Neural progenitor cell (in vitro differentiated cells): ENCODE results near the gene ZNF548.

Experiments
- EZH2 ChIP-seq: fragments of 200-600 bp; sonication (generic); IDR thresholded peaks from 2 replicates; pipeline ENCODE4 v1.6.1; 2017; ENCODE audit warnings: antibody characterized with exemption, mild to moderate bottlenecking, moderate library complexity
- TF ChIP-seq, protein P1 (sequence below): fragments of 200-600 bp; sonication (generic); IDR thresholded peaks from 2 replicates; pipeline ENCODE4 v1.5.1; 2017; ENCODE audit warnings: antibody characterized with exemption, mild to moderate bottlenecking

GRCh38 chr19:57443121-57443696, 53.6 kb downstream of the ZNF548 start:
- TF ChIP-seq, protein P1, sequence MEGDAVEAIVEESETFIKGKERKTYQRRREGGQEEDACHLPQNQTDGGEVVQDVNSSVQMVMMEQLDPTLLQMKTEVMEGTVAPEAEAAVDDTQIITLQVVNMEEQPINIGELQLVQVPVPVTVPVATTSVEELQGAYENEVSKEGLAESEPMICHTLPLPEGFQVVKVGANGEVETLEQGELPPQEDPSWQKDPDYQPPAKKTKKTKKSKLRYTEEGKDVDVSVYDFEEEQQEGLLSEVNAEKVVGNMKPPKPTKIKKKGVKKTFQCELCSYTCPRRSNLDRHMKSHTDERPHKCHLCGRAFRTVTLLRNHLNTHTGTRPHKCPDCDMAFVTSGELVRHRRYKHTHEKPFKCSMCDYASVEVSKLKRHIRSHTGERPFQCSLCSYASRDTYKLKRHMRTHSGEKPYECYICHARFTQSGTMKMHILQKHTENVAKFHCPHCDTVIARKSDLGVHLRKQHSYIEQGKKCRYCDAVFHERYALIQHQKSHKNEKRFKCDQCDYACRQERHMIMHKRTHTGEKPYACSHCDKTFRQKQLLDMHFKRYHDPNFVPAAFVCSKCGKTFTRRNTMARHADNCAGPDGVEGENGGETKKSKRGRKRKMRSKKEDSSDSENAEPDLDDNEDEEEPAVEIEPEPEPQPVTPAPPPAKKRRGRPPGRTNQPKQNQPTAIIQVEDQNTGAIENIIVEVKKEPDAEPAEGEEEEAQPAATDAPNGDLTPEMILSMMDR: no peak
- TF ChIP-seq EZH2: no peak
